Caco-2 (cell line): ENCODE data around the gene MORN3. TPM values are rescaled to one million over a fixed set of nuclear protein-coding genes. Genes with fewer than 3 reads are reported as not detected.

Source experiments
- BruUV-seq: library from RNA; stranded (reverse); fragments of 400-500 nt; replicated peaks from 2 replicates; lab custom pipeline; 2021; lab: Mats Ljungman, UMichigan
- CTCF ChIA-PET: fragments of 300-600 bp; sonication (Branson Sonifier 250); formaldehyde crosslinking; loops from one replicate; lab custom pipeline; 2022; ENCODE audit warnings: antibody characterized with exemption; lab: Charles Lee
- POLR2A ChIA-PET: fragments of 300-600 bp; sonication (Branson Sonifier 250); formaldehyde crosslinking; loops from one replicate; lab custom pipeline; 2022; ENCODE audit warnings: antibody characterized with exemption; lab: Charles Lee
- DNase-seq, 2 experiments: peaks; one replicate each; pipeline versions ENCODE4 v3.0.0 to v3.0.0-alpha.2; 2020 to 2022
- H3K27me3 ChIP-seq: replicated peaks from 2 replicates; pipeline ENCODE4 v1.6.0; 2011; ENCODE audit warnings: low read length; ENCODE audit not compliant: control insufficient read depth, insufficient read depth
- H3K36me3 ChIP-seq: 2 replicates; pipeline ENCODE4 v1.5.1; 2011; ENCODE audit warnings: low read length; ENCODE audit not compliant: control insufficient read depth, insufficient read depth
- H3K4me1 ChIP-seq: fragments of 250-450 bp; sonication (Bioruptor Pico); 2 replicates; pipeline ENCODE4 v1.5.1; 2020; ENCODE audit warnings: mild to moderate bottlenecking
- H3K4me3 ChIP-seq: 2 replicates; pipeline ENCODE4 v1.5.1; 2011; ENCODE audit warnings: low read depth, mild to moderate bottlenecking, control low read depth, low read length
- H3K9me3 ChIP-seq: fragments of 250-450 bp; sonication (Bioruptor Pico); 2 replicates; pipeline ENCODE4 v1.5.1; 2020; ENCODE audit warnings: mild to moderate bottlenecking, moderate library complexity
- H3K27ac Mint-ChIP-seq: one replicate; pipeline ENCODE4 v1.8.0; 2022; ENCODE audit warnings: mixed read lengths; ENCODE audit not compliant: unreplicated experiment
- H3K27me3 Mint-ChIP-seq: one replicate; pipeline ENCODE4 v1.8.0; 2022; ENCODE audit warnings: mixed read lengths; ENCODE audit not compliant: insufficient read depth, unreplicated experiment
- H3K36me3 Mint-ChIP-seq: one replicate; pipeline ENCODE4 v1.8.0; 2022; ENCODE audit warnings: mild to moderate bottlenecking, mixed read lengths; ENCODE audit not compliant: insufficient read depth, unreplicated experiment
- H3K4me1 Mint-ChIP-seq: one replicate; pipeline ENCODE4 v1.8.0; 2022; ENCODE audit warnings: low read depth, mixed read lengths; ENCODE audit not compliant: unreplicated experiment
- H3K4me3 Mint-ChIP-seq: one replicate; pipeline ENCODE4 v1.8.0; 2022; ENCODE audit warnings: mild to moderate bottlenecking, moderate library complexity, mixed read lengths; ENCODE audit not compliant: unreplicated experiment
- H3K9me3 Mint-ChIP-seq: one replicate; pipeline ENCODE4 v1.8.0; 2022; ENCODE audit warnings: mixed read lengths; ENCODE audit not compliant: unreplicated experiment
- intact Hi-C: fragments of 100-400 bp; cut with micrococcal nuclease; formaldehyde crosslinking; loops from one replicate; pipeline ENCODE4 v1.10.0; 2022; ENCODE audit not compliant: unreplicated experiment
- total RNA-seq: library from RNA; stranded (reverse); gene quantifications from 2 replicates; pipeline ENCODE4 v1.2.3, GENCODE V29; 2022
- TF ChIP-seq, protein P1 (sequence below), 2 experiments: fragments of 200-600 bp in 1 of 2; IDR thresholded peaks; 1 replicate in 1 of 2; 2 replicates in 1 of 2; pipeline versions ENCODE4 v1.5.1 to v1.8.0; 2011 to 2022; ENCODE audit warnings: antibody characterized with exemption in 1 of 2, control low read depth in 1 of 2, inconsistent platforms in 1 of 2, low read depth in 1 of 2, low read length in 1 of 2, mild to moderate bottlenecking in 1 of 2, moderate library complexity in 1 of 2; ENCODE audit not compliant: insufficient read depth in 1 of 2, severe bottlenecking in 1 of 2, unreplicated experiment in 1 of 2

The MORN3 gene
- total RNA-seq, 1 experiment from 2014 or later: 36.5 TPM

DNA sequence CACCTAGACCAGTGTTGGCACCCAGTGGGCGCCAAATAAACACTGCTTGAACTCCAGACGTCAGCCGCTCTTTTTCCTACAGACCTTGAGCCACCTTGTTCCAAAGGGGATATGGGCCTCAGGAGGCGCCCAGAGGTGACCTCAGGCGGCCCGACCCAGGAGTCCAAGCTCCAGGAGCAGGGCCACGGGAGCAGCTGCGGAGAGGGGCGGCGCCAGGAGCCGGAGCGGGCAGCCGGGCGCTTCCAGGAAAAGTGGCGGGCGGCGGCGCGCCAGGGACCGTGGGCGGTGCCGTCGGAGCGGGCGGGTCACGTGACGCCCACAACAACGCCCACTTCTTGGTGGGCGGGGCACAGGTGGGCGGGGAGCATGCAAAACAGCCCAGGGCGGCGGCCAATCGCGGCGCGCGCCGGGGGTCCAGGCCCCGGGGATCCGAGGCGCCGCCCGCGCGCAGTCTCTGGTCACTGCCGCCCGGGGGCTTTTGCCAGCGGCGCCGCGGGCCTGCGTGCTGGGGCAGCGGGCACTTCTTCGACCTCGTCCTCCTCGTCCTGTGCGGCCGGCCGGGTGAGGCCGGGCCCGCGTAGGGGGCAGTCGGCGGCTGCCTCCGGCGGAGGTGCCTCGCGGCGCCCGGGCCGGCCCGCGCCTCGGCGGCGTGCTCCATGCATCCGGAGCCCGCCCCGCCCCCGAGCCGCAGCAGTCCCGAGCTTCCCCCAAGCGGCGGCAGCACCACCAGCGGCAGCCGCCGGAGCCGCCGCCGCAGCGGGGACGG is 43.2 kb downstream of the MORN3 start, which contains the start of gene ORAI1:
ORAI1 (plus strand) TSS at position 444 of the 766 bp plus-strand sequence.
- Mint-ChIP-seq H3K9me3 (no peaks in the 10 kb centered on the region), H3K27ac (peak within 1 kb of the TSS; percentile 90), H3K36me3 (peaks cover 18% of the 10 kb centered on the region), H3K4me3 (peak within 1 kb of the TSS; percentile 84), H3K4me1 (peaks cover 7% of the 10 kb centered on the region), H3K27me3 (no peaks in the 10 kb centered on the region)
- Histone ChIP-seq H3K36me3 (no peaks in the 10 kb centered on the region), H3K9me3 (no peaks in the 10 kb centered on the region), H3K4me1 (peaks cover 21% of the 10 kb centered on the region), H3K27me3 (no peaks in the 10 kb centered on the region), H3K4me3 (peak within 1 kb of the TSS; percentile 86)
- intact Hi-C loops: loop anchor here (1.0 to 2.0 kb wide), 3 partner anchors 43 to 126 kb away; partner anchors contain the start of gene MORN3
- TF ChIP-seq, protein P1, sequence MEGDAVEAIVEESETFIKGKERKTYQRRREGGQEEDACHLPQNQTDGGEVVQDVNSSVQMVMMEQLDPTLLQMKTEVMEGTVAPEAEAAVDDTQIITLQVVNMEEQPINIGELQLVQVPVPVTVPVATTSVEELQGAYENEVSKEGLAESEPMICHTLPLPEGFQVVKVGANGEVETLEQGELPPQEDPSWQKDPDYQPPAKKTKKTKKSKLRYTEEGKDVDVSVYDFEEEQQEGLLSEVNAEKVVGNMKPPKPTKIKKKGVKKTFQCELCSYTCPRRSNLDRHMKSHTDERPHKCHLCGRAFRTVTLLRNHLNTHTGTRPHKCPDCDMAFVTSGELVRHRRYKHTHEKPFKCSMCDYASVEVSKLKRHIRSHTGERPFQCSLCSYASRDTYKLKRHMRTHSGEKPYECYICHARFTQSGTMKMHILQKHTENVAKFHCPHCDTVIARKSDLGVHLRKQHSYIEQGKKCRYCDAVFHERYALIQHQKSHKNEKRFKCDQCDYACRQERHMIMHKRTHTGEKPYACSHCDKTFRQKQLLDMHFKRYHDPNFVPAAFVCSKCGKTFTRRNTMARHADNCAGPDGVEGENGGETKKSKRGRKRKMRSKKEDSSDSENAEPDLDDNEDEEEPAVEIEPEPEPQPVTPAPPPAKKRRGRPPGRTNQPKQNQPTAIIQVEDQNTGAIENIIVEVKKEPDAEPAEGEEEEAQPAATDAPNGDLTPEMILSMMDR (IDR thresholded peaks at IDR 0.05; ENCODE audit: insufficient read depth in 1 of 2, low read depth in 1 of 2, low read length in 1 of 2, severe bottlenecking in 1 of 2, unreplicated experiment in 1 of 2): no peak
- CTCF ChIA-PET: interaction anchor here (0.5 to 5.3 kb wide), 17 partner anchors 9 to 453 kb away, joined by 3 to 77 read pairs (median 4); partner anchors contain the start of gene MORN3
- DNase-seq: peak; percentile 95 to 99
- POLR2A ChIA-PET: interaction anchor here (0.6 to 2.2 kb wide), 8 partner anchors 10 to 273 kb away, joined by 3 to 12 read pairs (median 5); partner anchors contain the start of gene MORN3
- BruUV-seq: no TSS peak

DNA sequence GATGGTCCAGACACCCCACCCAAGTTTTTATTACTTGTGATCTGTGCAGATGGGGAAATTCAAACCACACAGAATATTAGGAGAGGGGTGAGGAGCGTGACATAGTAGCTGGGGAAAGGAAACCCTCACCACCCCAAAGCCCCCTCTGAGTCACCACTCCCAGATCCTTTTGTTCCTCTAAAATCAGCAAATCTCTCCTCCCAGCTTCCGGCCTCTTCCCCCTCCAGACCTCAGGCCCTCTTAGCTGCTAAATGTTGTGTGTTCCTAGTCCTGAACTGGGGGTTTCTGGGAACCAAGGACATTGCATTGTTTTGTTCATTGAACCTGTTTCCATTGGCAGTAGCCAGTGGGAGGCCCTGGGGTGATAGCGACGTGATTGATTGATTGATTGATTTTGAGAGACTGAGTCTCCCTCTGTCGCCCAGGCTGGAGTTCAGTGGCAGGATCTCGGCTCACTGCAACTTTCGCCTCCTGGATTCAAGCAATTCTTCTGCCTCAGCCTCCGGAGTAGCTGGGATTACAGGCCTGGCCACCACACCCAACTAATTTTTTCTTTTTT is 49.0 kb downstream of the MORN3 start:
- POLR2A ChIA-PET: interaction anchor here (0.7 kb wide), 1 partner anchor 21 kb away, joined by 9 read pairs; no protein-coding TSS in a partner anchor
- Mint-ChIP-seq H3K27ac (peak overlapping the region; percentile 67), H3K4me1 (peaks cover 7% of the 10 kb centered on the region), H3K4me3 (no peak overlapping the region), H3K27me3 (no peaks in the 10 kb centered on the region), H3K36me3 (no peaks in the 10 kb centered on the region), H3K9me3 (no peaks in the 10 kb centered on the region)
- peaks cover 18% of the 10 kb centered on the region for H3K4me1 ChIP-seq
- no TSS peak for BruUV-seq
- no peaks in the 10 kb centered on the region for H3K9me3 ChIP-seq
- no peak for DNase-seq
- H3K4me3 ChIP-seq: no peak overlapping the region
- no peaks in the 10 kb centered on the region for H3K27me3 ChIP-seq
- intact Hi-C loops: no loop called here
- H3K36me3 ChIP-seq: no peaks in the 10 kb centered on the region
- TF ChIP-seq, protein P1 (IDR thresholded peaks at IDR 0.05; ENCODE audit: insufficient read depth in 1 of 2, low read depth in 1 of 2, low read length in 1 of 2, severe bottlenecking in 1 of 2, unreplicated experiment in 1 of 2): no peak
- CTCF ChIA-PET: interaction anchor here (0.6 kb wide), 2 partner anchors 9 to 47 kb away, joined by 3 to 5 read pairs; no protein-coding TSS in a partner anchor

DNA sequence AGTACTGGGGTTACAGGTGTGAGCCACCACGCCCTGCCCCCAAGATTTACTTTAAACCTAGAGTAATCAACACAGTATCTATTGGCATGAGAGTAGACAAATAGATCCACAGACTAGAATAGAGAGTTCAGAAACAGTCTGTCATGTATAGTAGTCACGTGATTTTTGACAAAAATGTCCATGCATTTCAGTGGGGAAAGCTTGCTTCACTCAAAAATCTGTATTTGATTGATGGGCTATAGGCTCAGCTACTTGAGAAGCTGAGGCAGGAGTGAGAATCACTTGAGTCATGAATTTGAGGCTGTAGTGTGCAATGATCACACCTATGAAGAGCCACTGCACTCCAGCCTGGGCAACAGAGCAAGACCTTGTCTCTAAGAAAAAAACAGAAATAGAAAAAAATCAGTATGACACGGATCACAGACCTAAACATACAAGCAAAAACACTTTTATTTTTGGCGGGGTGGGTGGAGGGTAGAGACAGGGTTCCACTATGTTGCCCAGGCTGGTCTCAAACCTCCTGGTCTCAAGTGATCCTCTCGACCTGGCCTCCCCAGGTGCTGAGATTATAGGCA is 50.7 kb downstream of the MORN3 start:
- H3K27ac Mint-ChIP-seq: peak overlapping the region; percentile 64
- Histone ChIP-seq H3K9me3 (no peaks in the 10 kb centered on the region), H3K4me3 (no peak overlapping the region), H3K36me3 (no peaks in the 10 kb centered on the region), H3K4me1 (peaks cover 8% of the 10 kb centered on the region), H3K27me3 (no peaks in the 10 kb centered on the region)
- H3K27me3 Mint-ChIP-seq: no peaks in the 10 kb centered on the region
- POLR2A ChIA-PET: no interaction called here
- intact Hi-C loops: no loop called here
- no peak overlapping the region for H3K4me3 Mint-ChIP-seq
- peaks cover 6% of the 10 kb centered on the region for H3K4me1 Mint-ChIP-seq
- no peaks in the 10 kb centered on the region for H3K36me3 Mint-ChIP-seq
- no peak for DNase-seq
- CTCF ChIA-PET: interaction anchor here (0.6 kb wide), 1 partner anchor 160 kb away, joined by 5 read pairs; no protein-coding TSS in a partner anchor
- no TSS peak for BruUV-seq
- H3K9me3 Mint-ChIP-seq: no peaks in the 10 kb centered on the region
- TF ChIP-seq, protein P1 (IDR thresholded peaks at IDR 0.05; ENCODE audit: insufficient read depth in 1 of 2, low read depth in 1 of 2, low read length in 1 of 2, severe bottlenecking in 1 of 2, unreplicated experiment in 1 of 2): no peak
